Effector CD8-positive, alpha-beta T cell (primary cell): ENCODE data around the gene KRTAP9-4.
"Not testable (repeated sequence)": the region's sequence is repeated elsewhere in the genome, so short reads cannot be mapped to it uniquely, and the experiment has no call there.

ENCODE experiments used
- DNase-seq: peaks from one replicate; lab custom pipeline; 2025; lab: John Stamatoyannopoulos, UW

KRTAP9-4 gene

GRCh38 chr17:41264599-41264998, 15.1 kb downstream of the KRTAP9-4 start:
- DNase-seq = no peak

- no peak for DNase-seq
Observed at GRCh38 chr17:41265078-41265477, 15.6 kb downstream of the KRTAP9-4 start, which contains the start of gene KRTAP9-6. TSS of gene KRTAP9-6 (plus strand) at chr17:41265378. CDS start at chr17:41265378, 0 bp downstream.

GRCh38 chr17:41267711-41268110, 18.2 kb downstream of the KRTAP9-4 start:
- no peak for DNase-seq

GRCh38 chr17:41271323-41271722, 21.8 kb downstream of the KRTAP9-4 start:
- not testable (repeated sequence) for DNase-seq

GRCh38 chr17:41271858-41272257, 22.4 kb downstream of the KRTAP9-4 start:
- DNase-seq = no peak

- DNase-seq = not testable (repeated sequence)
Observed at GRCh38 chr17:41275648-41276190, 26.2 kb downstream of the KRTAP9-4 start, which contains the start of gene KRTAP9-7. TSS of gene KRTAP9-7 (plus strand) at chr17:41275698. CDS start at chr17:41275698, 0 bp downstream.

GRCh38 chr17:41278176-41278955, 28.9 kb downstream of the KRTAP9-4 start:
- no peak for DNase-seq

GRCh38 chr17:41284043-41284442, 34.6 kb downstream of the KRTAP9-4 start:
- DNase-seq = no peak

GRCh38 chr17:41284546-41284945, 35.1 kb downstream of the KRTAP9-4 start:
- no peak for DNase-seq

GRCh38 chr17:41287050-41287449, 37.6 kb downstream of the KRTAP9-4 start:
- DNase-seq = no peak

GRCh38 chr17:41294016-41294415, 44.5 kb downstream of the KRTAP9-4 start:
- no peak for DNase-seq

- DNase-seq = no peak
Observed at GRCh38 chr17:41296846-41297245, 47.4 kb downstream of the KRTAP9-4 start.

GRCh38 chr17:41298458-41299135, 49.1 kb downstream of the KRTAP9-4 start:
- no peak for DNase-seq
